Measurements from ENCODE around the gene DAAM1.
A peak's percentile ranks its signal among the peaks of the same experiment; 100 is the strongest.

Gene DAAM1

GRCh38 chr14:59360923-59361794, 172.7 kb downstream of the DAAM1 start:
- TF ChIP-seq, protein P1, sequence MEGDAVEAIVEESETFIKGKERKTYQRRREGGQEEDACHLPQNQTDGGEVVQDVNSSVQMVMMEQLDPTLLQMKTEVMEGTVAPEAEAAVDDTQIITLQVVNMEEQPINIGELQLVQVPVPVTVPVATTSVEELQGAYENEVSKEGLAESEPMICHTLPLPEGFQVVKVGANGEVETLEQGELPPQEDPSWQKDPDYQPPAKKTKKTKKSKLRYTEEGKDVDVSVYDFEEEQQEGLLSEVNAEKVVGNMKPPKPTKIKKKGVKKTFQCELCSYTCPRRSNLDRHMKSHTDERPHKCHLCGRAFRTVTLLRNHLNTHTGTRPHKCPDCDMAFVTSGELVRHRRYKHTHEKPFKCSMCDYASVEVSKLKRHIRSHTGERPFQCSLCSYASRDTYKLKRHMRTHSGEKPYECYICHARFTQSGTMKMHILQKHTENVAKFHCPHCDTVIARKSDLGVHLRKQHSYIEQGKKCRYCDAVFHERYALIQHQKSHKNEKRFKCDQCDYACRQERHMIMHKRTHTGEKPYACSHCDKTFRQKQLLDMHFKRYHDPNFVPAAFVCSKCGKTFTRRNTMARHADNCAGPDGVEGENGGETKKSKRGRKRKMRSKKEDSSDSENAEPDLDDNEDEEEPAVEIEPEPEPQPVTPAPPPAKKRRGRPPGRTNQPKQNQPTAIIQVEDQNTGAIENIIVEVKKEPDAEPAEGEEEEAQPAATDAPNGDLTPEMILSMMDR (IDR thresholded peaks at IDR 0.05; ENCODE audit: low read depth, low read length): no peak
- no peak overlapping the region for H3K4me3 ChIP-seq (ENCODE audit: low read depth, low read length)

GRCh38 chr14:59362513-59362912, 174.0 kb downstream of the DAAM1 start:
- no peak overlapping the region for H3K4me3 ChIP-seq (ENCODE audit: low read depth, low read length)
- TF ChIP-seq, protein P1 (IDR thresholded peaks at IDR 0.05; ENCODE audit: low read depth, low read length): no peak

DNA sequence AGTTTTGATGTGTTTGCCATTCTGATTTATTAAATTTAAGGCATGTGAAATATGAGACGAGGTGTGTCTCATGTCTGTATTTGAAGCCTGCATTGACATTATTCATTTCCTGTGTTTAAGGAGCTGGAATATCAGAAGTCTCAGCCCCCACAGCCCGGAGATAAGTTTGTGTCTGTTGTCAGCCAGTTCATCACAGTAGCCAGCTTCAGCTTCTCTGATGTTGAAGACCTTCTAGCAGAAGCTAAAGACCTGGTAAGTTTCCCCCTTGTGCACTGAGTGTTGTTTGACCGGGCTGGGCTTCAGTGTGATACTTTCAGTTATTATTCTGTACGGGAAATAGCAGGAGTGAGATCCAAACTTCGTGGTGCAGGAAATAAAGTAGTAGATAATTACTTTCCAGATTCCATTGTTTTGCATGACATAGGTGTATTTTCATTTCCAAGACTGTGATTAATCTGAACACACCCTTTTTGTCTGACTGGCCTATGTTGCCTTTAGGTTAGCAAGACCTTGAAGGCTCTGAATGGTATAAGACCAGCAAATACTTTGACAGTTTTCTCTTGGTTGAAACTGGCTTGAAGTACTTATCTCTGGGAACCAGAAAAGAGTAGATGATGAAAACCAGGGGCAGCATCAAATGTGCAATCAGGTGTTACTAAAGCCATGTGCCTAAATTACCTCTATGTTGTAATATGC, 175.2 kb downstream of the DAAM1 start:
- H3K4me3 ChIP-seq (ENCODE audit: low read depth, low read length): 0 out of 2 replicates have a peak overlapping the region, but pooled peaks have one; percentile 3
- TF ChIP-seq, protein P1 (IDR thresholded peaks at IDR 0.05; ENCODE audit: low read depth, low read length): no peak

GRCh38 chr14:59370158-59370742, 181.8 kb downstream of the DAAM1 start:
- TF ChIP-seq, protein P1 (IDR thresholded peaks at IDR 0.05; ENCODE audit: low read depth, low read length): no peak
- no peak overlapping the region for H3K4me3 ChIP-seq (ENCODE audit: low read depth, low read length)

DNA sequence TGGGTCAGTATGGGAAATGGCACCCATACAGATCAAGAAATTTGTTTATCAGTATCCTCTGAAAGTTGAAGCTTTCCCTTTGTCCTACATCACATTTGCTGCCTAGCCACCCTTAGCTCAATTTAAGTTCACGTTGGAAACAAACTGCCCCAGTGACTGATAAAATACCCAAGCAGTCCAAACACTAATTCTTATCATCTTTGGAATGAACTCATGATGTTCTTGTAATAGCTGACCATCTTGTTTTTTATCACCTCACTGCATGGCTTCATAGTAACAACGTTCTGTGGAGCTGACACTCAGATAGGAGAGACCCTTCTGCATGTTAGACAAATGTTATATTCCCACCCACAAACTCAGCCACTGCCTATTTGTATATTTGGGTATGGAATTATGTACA, 183.3 kb downstream of the DAAM1 start:
- TF ChIP-seq, protein P1 (IDR thresholded peaks at IDR 0.05; ENCODE audit: low read depth, low read length): no peak
- no peak overlapping the region for H3K4me3 ChIP-seq (ENCODE audit: low read depth, low read length)

GRCh38 chr14:59374048-59374447, 185.6 kb downstream of the DAAM1 start:
- TF ChIP-seq, protein P1 (IDR thresholded peaks at IDR 0.05; ENCODE audit: low read depth, low read length): no peak
- H3K4me3 ChIP-seq (ENCODE audit: low read depth, low read length): no peak overlapping the region

Measured in WI38 (cell line).